ENCODE measurements around the gene ALDH16A1. TPM values are rescaled to one million over a fixed set of nuclear protein-coding genes. Genes with fewer than 3 reads are reported as not detected.

ALDH16A1 gene
- total RNA-seq, 2 donors from 2014 or later = 25.9 to 38.9 TPM

GRCh38 chr19:49414256-49414655, 38.8 kb upstream of the ALDH16A1 start:
- no peak overlapping the region for H3K4me3 ChIP-seq
- ATAC-seq (no peak), DNase-seq (no peak)
- TF ChIP-seq POLR2A (IDR thresholded peaks at IDR 0.05) (no peak), CTCF (IDR thresholded peaks at IDR 0.05) (no peak)
- intact Hi-C loops (cut with DNase I) = no loop called here
- H3K27me3 ChIP-seq = peaks cover 0 to 4% of the 10 kb centered on the region in 2 donors
- no peaks in the 10 kb centered on the region for H3K9me3 ChIP-seq
- H3K4me1 ChIP-seq = no peaks in the 10 kb centered on the region
- no peak overlapping the region for H3K27ac ChIP-seq
- H3K36me3 ChIP-seq (replicated peaks in 1 of 2; ENCODE audit: insufficient read depth in 1 of 2, low read depth in 2 of 2) = no peaks in the 10 kb centered on the region
- WGBS, 2 donors = 75 to 80% methylated on average over 3 of the region's 3 CpGs

- ATAC-seq = no peak
- peaks cover 0 to 4% of the 10 kb centered on the region in 2 donors for H3K27me3 ChIP-seq
- no peak for DNase-seq
- H3K36me3 ChIP-seq (replicated peaks in 1 of 2; ENCODE audit: insufficient read depth in 1 of 2, low read depth in 2 of 2) = no peaks in the 10 kb centered on the region
- intact Hi-C loops (cut with DNase I) = no loop called here
- no peak overlapping the region for H3K27ac ChIP-seq
- no peak overlapping the region for H3K4me3 ChIP-seq
- H3K4me1 ChIP-seq = no peaks in the 10 kb centered on the region
- WGBS, 2 donors = 73 to 78% methylated on average over 10 to 14 of the region's 15 CpGs
- no peaks in the 10 kb centered on the region for H3K9me3 ChIP-seq
- TF ChIP-seq CTCF (IDR thresholded peaks at IDR 0.05) = no peak
- no peak for TF ChIP-seq POLR2A (IDR thresholded peaks at IDR 0.05)
Observed at GRCh38 chr19:49415102-49415809, 37.8 kb upstream of the ALDH16A1 start.

- Histone ChIP-seq H3K27ac (no peak overlapping the region), H3K36me3 (replicated peaks in 1 of 2; ENCODE audit: insufficient read depth in 1 of 2, low read depth in 2 of 2) (no peaks in the 10 kb centered on the region), H3K27me3 (peaks cover 0 to 4% of the 10 kb centered on the region in 2 donors), H3K9me3 (no peaks in the 10 kb centered on the region), H3K4me1 (peaks cover under 1% of the 10 kb centered on the region), H3K4me3 (no peak overlapping the region)
- ATAC-seq (no peak), DNase-seq (no peak)
- intact Hi-C loops (cut with DNase I) = no loop called here
- TF ChIP-seq CTCF (IDR thresholded peaks at IDR 0.05) (no peak), POLR2A (IDR thresholded peaks at IDR 0.05) (no peak)
- 97 to 100% methylated on average over 2 of the region's 2 CpGs for WGBS, 2 donors
Observed at GRCh38 chr19:49415810-49416200, 37.2 kb upstream of the ALDH16A1 start.

GRCh38 chr19:49417088-49417487, 35.9 kb upstream of the ALDH16A1 start:
- Histone ChIP-seq H3K36me3 (replicated peaks in 1 of 2; ENCODE audit: insufficient read depth in 1 of 2, low read depth in 2 of 2) (no peaks in the 10 kb centered on the region), H3K9me3 (no peaks in the 10 kb centered on the region), H3K27ac (no peak overlapping the region), H3K4me3 (no peak overlapping the region), H3K27me3 (peaks cover 0 to 4% of the 10 kb centered on the region in 2 donors), H3K4me1 (peaks cover 10% of the 10 kb centered on the region)
- ATAC-seq (no peak), DNase-seq (no peak)
- 47 to 64% methylated on average over 2 to 5 of the region's 7 CpGs for WGBS, 2 donors
- intact Hi-C loops (cut with DNase I) = no loop called here
- TF ChIP-seq CTCF (IDR thresholded peaks at IDR 0.05) = no peak

GRCh38 chr19:49418511-49418910, 34.5 kb upstream of the ALDH16A1 start:
- H3K9me3 ChIP-seq = no peaks in the 10 kb centered on the region
- H3K4me3 ChIP-seq = no peak overlapping the region
- peaks cover 24% of the 10 kb centered on the region for H3K4me1 ChIP-seq
- intact Hi-C loops (cut with DNase I) = no loop called here
- peaks cover 0 to 18% of the 10 kb centered on the region in 2 donors for H3K27me3 ChIP-seq
- 73 to 76% methylated on average over 5 of the region's 5 CpGs for WGBS, 2 donors
- no peak overlapping the region for H3K27ac ChIP-seq
- TF ChIP-seq POLR2A (IDR thresholded peaks at IDR 0.05) (no peak), CTCF (IDR thresholded peaks at IDR 0.05) (no peak)
- ATAC-seq (no peak), DNase-seq (no peak)
- no peaks in the 10 kb centered on the region for H3K36me3 ChIP-seq (replicated peaks in 1 of 2; ENCODE audit: insufficient read depth in 1 of 2, low read depth in 2 of 2)

All from body of pancreas (tissue), 4 donors.